HepG2 (cell line): ENCODE results near the gene ZBP1. TPM values are rescaled to one million over a fixed set of nuclear protein-coding genes. Genes with fewer than 3 reads are reported as not detected.

ENCODE experiments used
- ATF1 ChIP-seq: IDR thresholded peaks from 2 replicates; pipeline ENCODE4 v1.6.1; 2016; ENCODE audit warnings: mild to moderate bottlenecking, control low read depth
- ATF2 ChIP-seq: sonication (generic); formaldehyde crosslinking; IDR thresholded peaks from 2 replicates; pipeline ENCODE4 v1.4.0; 2020; ENCODE audit warnings: missing genetic modification reagents
- HHEX ChIP-seq: IDR thresholded peaks from 2 replicates; pipeline ENCODE4 v1.6.1; 2016; ENCODE audit warnings: control low read depth
- MEF2D ChIP-seq: sonication (generic); formaldehyde crosslinking; IDR thresholded peaks from 2 replicates; pipeline ENCODE4 v1.5.1; 2020; ENCODE audit warnings: mild to moderate bottlenecking, missing genetic modification reagents
- NFIC ChIP-seq: IDR thresholded peaks from 2 replicates; pipeline ENCODE4 v1.6.1; 2012; ENCODE audit warnings: mild to moderate bottlenecking, low read length, inconsistent platforms
- SAFB2 ChIP-seq: sonication (generic); formaldehyde crosslinking; IDR thresholded peaks from 2 replicates; pipeline ENCODE4 v1.5.1; 2020; ENCODE audit warnings: missing genetic modification reagents, low read depth, mild to moderate bottlenecking, borderline replicate concordance
- ZNF407 ChIP-seq: sonication (generic); formaldehyde crosslinking; IDR thresholded peaks from one replicate; pipeline ENCODE4 v1.5.1; 2020; ENCODE audit warnings: mild to moderate bottlenecking, missing genetic modification reagents; ENCODE audit errors: not compliant biosample characterization
- ZNF772 ChIP-seq: sonication (generic); formaldehyde crosslinking; IDR thresholded peaks from 2 replicates; pipeline ENCODE4 v1.5.0; 2020; ENCODE audit warnings: mild to moderate bottlenecking, missing genetic modification reagents
- polyA plus RNA-seq, 8 experiments: library from polyadenylated mRNA; depleted of rRNA in 3 of 8; stranded (reverse) in 7 of 8; unstranded in 1 of 8; fragments of >200 nt; fragmentation: Illumina TruSeq in 4 of 8; extraction: Trizol in 4 of 8; gene quantifications; 2 replicates each; pipeline versions ENCODE4 v1.2.1 to v1.2.3, GENCODE V29; 2011 to 2016; ENCODE audit warnings: low read depth in 4 of 8, missing spikeins in 1 of 8, mixed read lengths in 1 of 8; ENCODE audit not compliant: insufficient read depth in 1 of 8
- total RNA-seq, 5 experiments: library from RNA; depleted of rRNA; stranded (reverse); fragments of >200 nt; fragmentation: Illumina TruSeq; extraction: Trizol; gene quantifications; 2 replicates each; pipeline ENCODE4 v1.2.3, GENCODE V29; 2016; ENCODE audit warnings: low read depth in 1 of 5
- TF ChIP-seq, protein P1 (sequence below): sonication (generic); formaldehyde crosslinking; IDR thresholded peaks from 2 replicates; pipeline ENCODE4 v1.8.0; 2022; ENCODE audit warnings: mild to moderate bottlenecking, missing genetic modification reagents
- TF ChIP-seq, protein P2 (sequence below): sonication (generic); formaldehyde crosslinking; IDR thresholded peaks from 2 replicates; pipeline ENCODE4 v1.5.0; 2020; ENCODE audit warnings: mild to moderate bottlenecking, missing genetic modification reagents, borderline replicate concordance

The ZBP1 gene
- total and polyA plus RNA-seq, 2 of the 13 experiments (the other 11 are each of a cell fraction or from before 2014, with no cell fraction given): not detected

DNA sequence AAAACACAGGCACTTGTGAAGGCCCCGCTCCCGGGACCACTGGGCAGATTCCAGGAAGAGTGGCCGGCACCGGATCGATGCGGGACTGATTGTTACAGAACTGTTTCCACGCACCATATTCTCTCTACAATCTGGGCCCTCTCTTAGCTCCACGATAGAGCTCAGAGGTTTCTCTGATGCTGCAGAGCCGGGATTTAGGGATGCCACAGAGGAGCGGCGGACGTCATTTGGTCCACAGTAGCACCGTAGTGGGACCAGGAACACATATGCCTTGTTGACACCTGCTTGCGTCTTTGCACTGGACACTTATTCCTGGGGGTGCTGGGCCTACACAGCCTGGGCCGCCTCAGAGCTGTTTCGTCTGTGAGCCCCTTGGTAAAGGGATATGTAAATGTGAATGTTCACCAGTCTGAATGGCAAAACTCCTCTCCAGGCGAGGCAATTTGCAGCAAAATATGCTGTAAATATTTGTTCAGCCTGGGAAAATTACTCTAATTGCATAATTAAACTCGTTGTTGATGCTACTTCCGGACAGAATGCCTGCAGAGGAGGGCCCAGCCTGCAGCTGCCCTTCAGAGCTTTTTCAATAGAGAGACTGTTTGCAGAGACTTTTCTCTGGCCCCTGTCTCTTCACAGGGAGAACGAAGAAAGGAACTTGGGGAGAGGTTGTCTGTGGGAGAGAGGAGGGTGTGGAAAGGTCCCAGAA lies 49.9 kb downstream of the ZBP1 start (continued):
- no peak for TF ChIP-seq HHEX (CRISPR knock-in tag)
- no peak for TF ChIP-seq MEF2D (CRISPR knock-in tag)
- no peak for TF ChIP-seq SAFB2
- 0 out of 2 replicates have a peak, but pooled peaks have one; percentile 8 for TF ChIP-seq NFIC
- peak; percentile 36 for TF ChIP-seq ZNF407 (CRISPR knock-in tag)
- no peak for TF ChIP-seq ATF2 (CRISPR knock-in tag)
- no peak for TF ChIP-seq ATF1
- 0 out of 2 replicates have a peak, but pooled peaks have one; percentile 25 for TF ChIP-seq ZNF772 (CRISPR knock-in tag)
- TF ChIP-seq, protein P1, sequence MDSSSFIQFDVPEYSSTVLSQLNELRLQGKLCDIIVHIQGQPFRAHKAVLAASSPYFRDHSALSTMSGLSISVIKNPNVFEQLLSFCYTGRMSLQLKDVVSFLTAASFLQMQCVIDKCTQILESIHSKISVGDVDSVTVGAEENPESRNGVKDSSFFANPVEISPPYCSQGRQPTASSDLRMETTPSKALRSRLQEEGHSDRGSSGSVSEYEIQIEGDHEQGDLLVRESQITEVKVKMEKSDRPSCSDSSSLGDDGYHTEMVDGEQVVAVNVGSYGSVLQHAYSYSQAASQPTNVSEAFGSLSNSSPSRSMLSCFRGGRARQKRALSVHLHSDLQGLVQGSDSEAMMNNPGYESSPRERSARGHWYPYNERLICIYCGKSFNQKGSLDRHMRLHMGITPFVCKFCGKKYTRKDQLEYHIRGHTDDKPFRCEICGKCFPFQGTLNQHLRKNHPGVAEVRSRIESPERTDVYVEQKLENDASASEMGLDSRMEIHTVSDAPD (CRISPR knock-in tag): no peak
- TF ChIP-seq, protein P2, sequence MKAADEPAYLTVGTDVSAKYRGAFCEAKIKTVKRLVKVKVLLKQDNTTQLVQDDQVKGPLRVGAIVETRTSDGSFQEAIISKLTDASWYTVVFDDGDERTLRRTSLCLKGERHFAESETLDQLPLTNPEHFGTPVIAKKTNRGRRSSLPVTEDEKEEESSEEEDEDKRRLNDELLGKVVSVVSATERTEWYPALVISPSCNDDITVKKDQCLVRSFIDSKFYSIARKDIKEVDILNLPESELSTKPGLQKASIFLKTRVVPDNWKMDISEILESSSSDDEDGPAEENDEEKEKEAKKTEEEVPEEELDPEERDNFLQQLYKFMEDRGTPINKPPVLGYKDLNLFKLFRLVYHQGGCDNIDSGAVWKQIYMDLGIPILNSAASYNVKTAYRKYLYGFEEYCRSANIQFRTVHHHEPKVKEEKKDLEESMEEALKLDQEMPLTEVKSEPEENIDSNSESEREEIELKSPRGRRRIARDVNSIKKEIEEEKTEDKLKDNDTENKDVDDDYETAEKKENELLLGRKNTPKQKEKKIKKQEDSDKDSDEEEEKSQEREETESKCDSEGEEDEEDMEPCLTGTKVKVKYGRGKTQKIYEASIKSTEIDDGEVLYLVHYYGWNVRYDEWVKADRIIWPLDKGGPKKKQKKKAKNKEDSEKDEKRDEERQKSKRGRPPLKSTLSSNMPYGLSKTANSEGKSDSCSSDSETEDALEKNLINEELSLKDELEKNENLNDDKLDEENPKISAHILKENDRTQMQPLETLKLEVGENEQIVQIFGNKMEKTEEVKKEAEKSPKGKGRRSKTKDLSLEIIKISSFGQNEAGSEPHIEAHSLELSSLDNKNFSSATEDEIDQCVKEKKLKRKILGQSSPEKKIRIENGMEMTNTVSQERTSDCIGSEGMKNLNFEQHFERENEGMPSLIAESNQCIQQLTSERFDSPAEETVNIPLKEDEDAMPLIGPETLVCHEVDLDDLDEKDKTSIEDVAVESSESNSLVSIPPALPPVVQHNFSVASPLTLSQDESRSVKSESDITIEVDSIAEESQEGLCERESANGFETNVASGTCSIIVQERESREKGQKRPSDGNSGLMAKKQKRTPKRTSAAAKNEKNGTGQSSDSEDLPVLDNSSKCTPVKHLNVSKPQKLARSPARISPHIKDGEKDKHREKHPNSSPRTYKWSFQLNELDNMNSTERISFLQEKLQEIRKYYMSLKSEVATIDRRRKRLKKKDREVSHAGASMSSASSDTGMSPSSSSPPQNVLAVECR (CRISPR knock-in tag): peak; percentile 30; the same call in 1 of the 2 replicates
